Panc1 (cell line): ENCODE measurements around the gene LHFPL3. TPM values are rescaled to one million over a fixed set of nuclear protein-coding genes. Genes with fewer than 3 reads are reported as not detected.

Experiments
- ATAC-seq: fragments of 200-7000 bp; cut with Tn5 transposase; 2 replicates; pipeline ENCODE4 v1.9.1; 2020; ENCODE audit warnings: mild to moderate bottlenecking, moderate library complexity
- BruUV-seq: library from RNA; stranded (reverse); fragments of 400-500 nt; replicated peaks from 2 replicates; lab custom pipeline; 2021; lab: Mats Ljungman, UMichigan
- CTCF ChIA-PET: fragments of 300-600 bp; sonication (Branson Sonifier 250); formaldehyde crosslinking; loops from one replicate; lab custom pipeline; 2022; ENCODE audit warnings: antibody characterized with exemption; lab: Charles Lee
- POLR2A ChIA-PET: fragments of 300-600 bp; sonication (Branson Sonifier 250); formaldehyde crosslinking; loops from one replicate; lab custom pipeline; 2022; ENCODE audit warnings: antibody characterized with exemption; lab: Charles Lee
- DNase-seq: peaks from one replicate; pipeline ENCODE4 v3.0.0-alpha.2; 2010; ENCODE audit warnings: low read depth, low spot score
- H3K27ac ChIP-seq: 2 replicates; pipeline ENCODE4 v1.5.1; 2011; ENCODE audit warnings: mild to moderate bottlenecking, low read length, inconsistent platforms
- H3K27me3 ChIP-seq: fragments of 200-500 bp; sonication (Bioruptor generic); 2 replicates; pipeline ENCODE4 v1.6.0; 2014; ENCODE audit warnings: low read length, inconsistent platforms; ENCODE audit not compliant: control insufficient read depth, insufficient read depth
- H3K36me3 ChIP-seq: fragments of 200-500 bp; sonication (Bioruptor generic); 2 replicates; pipeline ENCODE4 v1.5.1; 2014; ENCODE audit warnings: inconsistent platforms, mild to moderate bottlenecking, low read length, moderate library complexity; ENCODE audit not compliant: control insufficient read depth, insufficient read depth
- H3K4me1 ChIP-seq: 2 replicates; pipeline ENCODE4 v1.5.1; 2011; ENCODE audit warnings: inconsistent platforms, mild to moderate bottlenecking, low read length, moderate library complexity; ENCODE audit not compliant: control insufficient read depth, insufficient read depth
- H3K4me3 ChIP-seq, 2 experiments: 2 replicates each; pipeline ENCODE4 v1.5.1; 2011 to 2012; ENCODE audit warnings: low read depth in 2 of 2, low read length in 2 of 2, mild to moderate bottlenecking in 2 of 2, inconsistent platforms in 1 of 2, moderate library complexity in 1 of 2
- H3K9me3 ChIP-seq: fragments of 200-500 bp; sonication (Bioruptor generic); 2 replicates; pipeline ENCODE4 v1.5.1; 2014; ENCODE audit warnings: low read depth, mild to moderate bottlenecking, inconsistent platforms, low read length, moderate library complexity; ENCODE audit not compliant: control insufficient read depth, insufficient read depth
- CTCF ChIP-seq: fragments of 450-650 bp; IDR thresholded peaks from 2 replicates; pipeline ENCODE4 v1.5.1; 2017; ENCODE audit warnings: mild to moderate bottlenecking
- POLR2AphosphoS5 ChIP-seq: IDR thresholded peaks from 2 replicates; pipeline ENCODE4 v1.6.1; 2012; ENCODE audit warnings: mild to moderate bottlenecking, low read depth, low read length, moderate library complexity
- SIN3A ChIP-seq: IDR thresholded peaks from 2 replicates; pipeline ENCODE4 v1.6.1; 2012; ENCODE audit warnings: low read depth, mild to moderate bottlenecking, low read length, moderate library complexity, borderline replicate concordance; ENCODE audit not compliant: insufficient read depth
- TCF7L2 ChIP-seq: IDR thresholded peaks from 2 replicates; pipeline ENCODE4 v1.6.1; 2011; ENCODE audit warnings: mild to moderate bottlenecking, low read depth, low read length, inconsistent platforms
- in situ Hi-C: cut with HindIII; loops from 2 replicates; pipeline ENCODE4 v1.10.0; 2016; ENCODE audit warnings: low sequenced_read_pairs, low pct_unique_long_range_greater_than_20kb
- intact Hi-C: fragments of 100-400 bp; cut with micrococcal nuclease; formaldehyde crosslinking; loops from one replicate; pipeline ENCODE4 v1.10.0; 2022; ENCODE audit not compliant: unreplicated experiment
- total RNA-seq: library from RNA; stranded (reverse); gene quantifications from one replicate; pipeline ENCODE4 v1.2.1, GENCODE V29; 2021; ENCODE audit not compliant: unreplicated experiment
- TF ChIP-seq, protein P1 (sequence below), 2 experiments: IDR thresholded peaks; 2 replicates each; pipeline ENCODE4 v1.6.1; 2011 to 2012; ENCODE audit warnings: low read depth in 2 of 2, control low read depth in 1 of 2, low read length in 1 of 2, mild to moderate bottlenecking in 1 of 2, moderate library complexity in 1 of 2; ENCODE audit not compliant: insufficient read depth in 1 of 2

LHFPL3 gene
- total RNA-seq, 1 experiment from 2014 or later = not detected

GRCh38 chr7:104928721-104929400 is 600.5 kb downstream of the LHFPL3 start:
- H3K27ac ChIP-seq = no peak overlapping the region

GRCh38 chr7:104929921-104930320 is 601.5 kb downstream of the LHFPL3 start:
- Histone ChIP-seq H3K27ac (no peak overlapping the region), H3K36me3 (no peaks in the 10 kb centered on the region), H3K9me3 (no peaks in the 10 kb centered on the region), H3K4me1 (0 out of 2 replicates have a peak, but pooled peaks cover 3% of the 10 kb centered on the region), H3K27me3 (no peaks in the 10 kb centered on the region), H3K4me3 (no peak overlapping the region)
- ATAC-seq = no peak
- in situ Hi-C loops (no loop called here), intact Hi-C loops (no loop called here)
- TF ChIP-seq CTCF = no peak
- TF ChIP-seq SIN3A = no peak
- TF ChIP-seq POLR2AphosphoS5 = no peak
- DNase-seq = no peak
- no TSS peak for BruUV-seq
- POLR2A ChIA-PET = no interaction called here
- CTCF ChIA-PET = no interaction called here

More at GRCh38 chr7:104928721-104929400, 600.5 kb downstream of the LHFPL3 start:
- no TSS peak for BruUV-seq
- intact Hi-C loops = no loop called here
- Histone ChIP-seq H3K27me3 (no peaks in the 10 kb centered on the region), H3K9me3 (no peaks in the 10 kb centered on the region), H3K36me3 (no peaks in the 10 kb centered on the region), H3K4me1 (0 out of 2 replicates have a peak, but pooled peaks cover 3% of the 10 kb centered on the region), H3K4me3 (no peak overlapping the region)
- ChIA-PET CTCF (no interaction called here), POLR2A (no interaction called here)
- TF ChIP-seq, protein P1, sequence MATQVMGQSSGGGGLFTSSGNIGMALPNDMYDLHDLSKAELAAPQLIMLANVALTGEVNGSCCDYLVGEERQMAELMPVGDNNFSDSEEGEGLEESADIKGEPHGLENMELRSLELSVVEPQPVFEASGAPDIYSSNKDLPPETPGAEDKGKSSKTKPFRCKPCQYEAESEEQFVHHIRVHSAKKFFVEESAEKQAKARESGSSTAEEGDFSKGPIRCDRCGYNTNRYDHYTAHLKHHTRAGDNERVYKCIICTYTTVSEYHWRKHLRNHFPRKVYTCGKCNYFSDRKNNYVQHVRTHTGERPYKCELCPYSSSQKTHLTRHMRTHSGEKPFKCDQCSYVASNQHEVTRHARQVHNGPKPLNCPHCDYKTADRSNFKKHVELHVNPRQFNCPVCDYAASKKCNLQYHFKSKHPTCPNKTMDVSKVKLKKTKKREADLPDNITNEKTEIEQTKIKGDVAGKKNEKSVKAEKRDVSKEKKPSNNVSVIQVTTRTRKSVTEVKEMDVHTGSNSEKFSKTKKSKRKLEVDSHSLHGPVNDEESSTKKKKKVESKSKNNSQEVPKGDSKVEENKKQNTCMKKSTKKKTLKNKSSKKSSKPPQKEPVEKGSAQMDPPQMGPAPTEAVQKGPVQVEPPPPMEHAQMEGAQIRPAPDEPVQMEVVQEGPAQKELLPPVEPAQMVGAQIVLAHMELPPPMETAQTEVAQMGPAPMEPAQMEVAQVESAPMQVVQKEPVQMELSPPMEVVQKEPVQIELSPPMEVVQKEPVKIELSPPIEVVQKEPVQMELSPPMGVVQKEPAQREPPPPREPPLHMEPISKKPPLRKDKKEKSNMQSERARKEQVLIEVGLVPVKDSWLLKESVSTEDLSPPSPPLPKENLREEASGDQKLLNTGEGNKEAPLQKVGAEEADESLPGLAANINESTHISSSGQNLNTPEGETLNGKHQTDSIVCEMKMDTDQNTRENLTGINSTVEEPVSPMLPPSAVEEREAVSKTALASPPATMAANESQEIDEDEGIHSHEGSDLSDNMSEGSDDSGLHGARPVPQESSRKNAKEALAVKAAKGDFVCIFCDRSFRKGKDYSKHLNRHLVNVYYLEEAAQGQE (IDR thresholded peaks at IDR 0.05; ENCODE audit: insufficient read depth in 1 of 2, low read depth in 2 of 2, low read length in 1 of 2) = no peak
- no peak for TF ChIP-seq SIN3A
- TF ChIP-seq CTCF = no peak
- TF ChIP-seq TCF7L2 = no peak
- no peak for TF ChIP-seq POLR2AphosphoS5
- in situ Hi-C loops = no loop called here
- ATAC-seq = no peak
- no peak for DNase-seq
